Peyer's patch (tissue), 4 donors: ENCODE measurements around the gene JAM3. TPM values are rescaled to one million over a fixed set of nuclear protein-coding genes. Genes with fewer than 3 reads are reported as not detected.

Source experiments
- DNase-seq, 3 donors: peaks; one replicate each; pipeline ENCODE4 v3.0.0-alpha.2; 2017 to 2019
- H3K27ac ChIP-seq, 4 donors: fragments of 200-600 bp; sonication (generic); one replicate each; pipeline ENCODE4 v1.5.1; 2016 to 2019
- H3K27me3 ChIP-seq, 2 donors: fragments of 200-600 bp; sonication (generic); one replicate each; pipeline ENCODE4 v1.5.1; 2019
- H3K36me3 ChIP-seq, 3 donors: fragments of 200-600 bp; sonication (generic); one replicate each; pipeline ENCODE4 v1.5.1; 2016 to 2019
- H3K4me1 ChIP-seq, 4 donors: fragments of 200-600 bp; sonication (generic); one replicate each; pipeline ENCODE4 v1.5.1; 2016 to 2019
- H3K4me3 ChIP-seq, 4 donors: fragments of 200-600 bp; sonication (generic); 1 replicate in 3 of 4; 2 replicates in 1 of 4; pipeline ENCODE4 v1.5.1; 2016 to 2019; ENCODE audit warnings: mild to moderate bottlenecking in 1 of 4
- H3K9me3 ChIP-seq, 4 donors: fragments of 200-600 bp; sonication (generic); one replicate each; pipeline ENCODE4 v1.5.1; 2016 to 2019; ENCODE audit warnings: mild to moderate bottlenecking in 1 of 4
- POLR2A ChIP-seq, 2 donors: fragments of 450-650 bp; IDR thresholded peaks; one replicate each; pipeline ENCODE4 v1.5.1; 2017; ENCODE audit warnings: antibody characterized with exemption in 2 of 2, mild to moderate bottlenecking in 2 of 2, moderate library complexity in 2 of 2
- total RNA-seq, 4 donors: library from RNA; depleted of rRNA; stranded (reverse); fragments of >200 nt; gene quantifications; one replicate each; pipeline ENCODE4 v1.1.0, GENCODE V29; 2016
- TF ChIP-seq, protein P1 (sequence below), 6 experiments: fragments of 450-650 bp in 4 of 6; fragments of 200-600 bp in 2 of 6; sonication (generic) in 1 of 6; IDR thresholded peaks; one replicate each; pipeline ENCODE4 v1.5.1; 2017 to 2019; ENCODE audit warnings: antibody characterized with exemption in 6 of 6, mild to moderate bottlenecking in 3 of 6, moderate library complexity in 1 of 6

The JAM3 gene
- total RNA-seq, 4 donors from 2014 or later, result 4.6 to 14.0 (median 8.5) TPM

- Histone ChIP-seq H3K27ac (peak overlapping the region; percentile 63 to 85 (median 82)), H3K9me3 (no peaks in the 10 kb centered on the region), H3K27me3 (no peaks in the 10 kb centered on the region), H3K4me3 (peak overlapping the region; percentile 55 to 74 (median 60)), H3K36me3 (no peaks in the 10 kb centered on the region), H3K4me1 (peaks cover 0 to 32% (median 2%) of the 10 kb centered on the region in 4 donors)
- TF ChIP-seq POLR2A (IDR thresholded peaks at IDR 0.05), result no peak
- TF ChIP-seq, protein P1, sequence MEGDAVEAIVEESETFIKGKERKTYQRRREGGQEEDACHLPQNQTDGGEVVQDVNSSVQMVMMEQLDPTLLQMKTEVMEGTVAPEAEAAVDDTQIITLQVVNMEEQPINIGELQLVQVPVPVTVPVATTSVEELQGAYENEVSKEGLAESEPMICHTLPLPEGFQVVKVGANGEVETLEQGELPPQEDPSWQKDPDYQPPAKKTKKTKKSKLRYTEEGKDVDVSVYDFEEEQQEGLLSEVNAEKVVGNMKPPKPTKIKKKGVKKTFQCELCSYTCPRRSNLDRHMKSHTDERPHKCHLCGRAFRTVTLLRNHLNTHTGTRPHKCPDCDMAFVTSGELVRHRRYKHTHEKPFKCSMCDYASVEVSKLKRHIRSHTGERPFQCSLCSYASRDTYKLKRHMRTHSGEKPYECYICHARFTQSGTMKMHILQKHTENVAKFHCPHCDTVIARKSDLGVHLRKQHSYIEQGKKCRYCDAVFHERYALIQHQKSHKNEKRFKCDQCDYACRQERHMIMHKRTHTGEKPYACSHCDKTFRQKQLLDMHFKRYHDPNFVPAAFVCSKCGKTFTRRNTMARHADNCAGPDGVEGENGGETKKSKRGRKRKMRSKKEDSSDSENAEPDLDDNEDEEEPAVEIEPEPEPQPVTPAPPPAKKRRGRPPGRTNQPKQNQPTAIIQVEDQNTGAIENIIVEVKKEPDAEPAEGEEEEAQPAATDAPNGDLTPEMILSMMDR (IDR thresholded peaks at IDR 0.05), result no peak
- DNase-seq, result peak in 1 of 3 donors; percentile 49
Measured at GRCh38 chr11:134036492-134037045, 32.3 kb upstream of the JAM3 start.

DNA sequence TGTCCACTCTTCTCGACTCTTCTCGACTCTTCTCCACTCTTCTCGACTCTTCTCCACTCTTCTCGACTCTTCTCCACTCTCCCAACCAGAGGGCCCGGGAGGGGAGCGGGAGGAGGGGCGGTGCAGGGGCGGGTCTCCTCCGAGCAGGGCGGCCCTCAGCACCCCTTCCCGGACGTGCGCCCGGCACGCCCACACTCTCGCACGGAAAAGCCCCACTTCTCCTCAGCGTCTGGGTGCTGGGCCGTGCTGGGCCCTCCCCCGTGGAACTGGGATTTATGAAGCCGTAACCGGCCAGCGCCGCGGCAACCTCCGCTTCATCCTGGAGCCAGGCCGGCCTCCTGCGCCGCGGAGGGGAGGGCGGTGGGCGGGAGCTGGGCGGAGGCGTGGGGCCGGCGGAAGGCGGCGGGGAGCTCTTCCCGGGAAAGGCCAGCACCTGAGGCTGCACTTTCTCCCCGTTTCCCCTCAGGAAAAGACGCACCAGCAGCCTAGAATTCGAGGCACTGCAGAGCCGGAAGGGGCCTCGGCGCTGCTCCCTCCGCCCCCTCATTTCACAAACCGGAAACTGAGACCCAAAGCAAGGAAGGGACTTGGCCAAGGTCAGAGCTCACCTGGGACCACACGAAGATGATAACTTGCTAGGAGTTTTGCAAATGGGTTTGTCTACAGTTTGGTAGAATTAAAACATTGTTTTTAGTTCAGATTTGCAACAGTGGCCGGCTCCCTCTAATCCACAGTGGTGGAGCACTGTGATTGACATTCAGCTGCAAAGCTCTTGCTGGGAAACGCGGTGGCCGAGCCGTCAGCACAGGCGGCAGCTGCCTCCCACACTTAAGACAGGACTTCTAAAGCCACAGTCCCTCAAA, 31.6 kb upstream of the JAM3 start:
- peak; percentile 44 to 80 (median 79) for DNase-seq
- no peaks in the 10 kb centered on the region for H3K9me3 ChIP-seq
- no peak for TF ChIP-seq POLR2A (IDR thresholded peaks at IDR 0.05)
- TF ChIP-seq, protein P1 (IDR thresholded peaks at IDR 0.05), result no peak
- H3K36me3 ChIP-seq, result no peaks in the 10 kb centered on the region
- peaks cover 0 to 31% (median 2%) of the 10 kb centered on the region in 4 donors for H3K4me1 ChIP-seq
- H3K4me3 ChIP-seq, result peak overlapping the region; percentile 55 to 74 (median 60)
- no peaks in the 10 kb centered on the region for H3K27me3 ChIP-seq
- H3K27ac ChIP-seq, result peak overlapping the region; percentile 63 to 85 (median 82)

GRCh38 chr11:134038897-134039470, 29.9 kb upstream of the JAM3 start:
- no peaks in the 10 kb centered on the region for H3K9me3 ChIP-seq
- H3K27ac ChIP-seq, result peak overlapping the region in 2 of 4 donors; percentile 43 to 79
- no peaks in the 10 kb centered on the region for H3K27me3 ChIP-seq
- H3K4me1 ChIP-seq, result peaks cover 0 to 14% (median 2%) of the 10 kb centered on the region in 4 donors
- no peak for TF ChIP-seq POLR2A (IDR thresholded peaks at IDR 0.05)
- TF ChIP-seq, protein P1 (IDR thresholded peaks at IDR 0.05), result no peak
- no peak overlapping the region for H3K4me3 ChIP-seq
- no peaks in the 10 kb centered on the region for H3K36me3 ChIP-seq
- DNase-seq, result no peak

- Histone ChIP-seq H3K4me1 (peaks cover 0 to 8% (median 2%) of the 10 kb centered on the region in 4 donors), H3K27ac (peak overlapping the region in 3 of 4 donors; percentile 13 to 79 (median 43)), H3K4me3 (no peak overlapping the region), H3K36me3 (no peaks in the 10 kb centered on the region), H3K9me3 (no peaks in the 10 kb centered on the region), H3K27me3 (no peaks in the 10 kb centered on the region)
- TF ChIP-seq, protein P1 (IDR thresholded peaks at IDR 0.05), result no peak
- no peak for TF ChIP-seq POLR2A (IDR thresholded peaks at IDR 0.05)
- DNase-seq, result no peak
Measured at GRCh38 chr11:134039726-134040385, 29.0 kb upstream of the JAM3 start.
